ENCODE results near the gene ADGRD1.

The ADGRD1 gene

GRCh38 chr12:130956009-130956408 lies 2.3 kb downstream of the ADGRD1 start:
- H3K27ac ChIP-seq, result no peak overlapping the region
- no peaks in the 10 kb centered on the region for H3K27me3 ChIP-seq
- TF ChIP-seq CTCF (IDR thresholded peaks at IDR 0.05), result no peak
- no peaks in the 10 kb centered on the region for H3K9me3 ChIP-seq
- no peak for DNase-seq
- peaks cover 0 to 15% (median 11%) of the 10 kb centered on the region in 4 donors for H3K4me1 ChIP-seq
- no peaks in the 10 kb centered on the region for H3K36me3 ChIP-seq
- intact Hi-C loops (cut with DNase I; ENCODE audit: low total_unique reads), result no loop called here
- H3K4me3 ChIP-seq, result peak overlapping the region; percentile 45 to 54

- DNase-seq, result no peak
- TF ChIP-seq CTCF (IDR thresholded peaks at IDR 0.05), result no peak
- no peak overlapping the region for H3K27ac ChIP-seq
- peak overlapping the region; percentile 45 to 54 for H3K4me3 ChIP-seq
- peaks cover 0 to 15% (median 11%) of the 10 kb centered on the region in 4 donors for H3K4me1 ChIP-seq
- intact Hi-C loops (cut with DNase I; ENCODE audit: low total_unique reads), result no loop called here
- H3K27me3 ChIP-seq, result no peaks in the 10 kb centered on the region
- H3K36me3 ChIP-seq, result no peaks in the 10 kb centered on the region
- no peaks in the 10 kb centered on the region for H3K9me3 ChIP-seq
These were observed 3.0 kb downstream of the ADGRD1 start for GRCh38 chr12:130956456-130957303.

- Histone ChIP-seq H3K9me3 (no peaks in the 10 kb centered on the region), H3K4me3 (no peak overlapping the region), H3K27me3 (no peaks in the 10 kb centered on the region), H3K27ac (no peak overlapping the region), H3K4me1 (peaks cover 0 to 15% (median 11%) of the 10 kb centered on the region in 4 donors), H3K36me3 (no peaks in the 10 kb centered on the region)
- DNase-seq, result no peak
- TF ChIP-seq CTCF (IDR thresholded peaks at IDR 0.05), result no peak
- intact Hi-C loops (cut with DNase I; ENCODE audit: low total_unique reads), result no loop called here
These were observed 3.6 kb downstream of the ADGRD1 start for GRCh38 chr12:130957304-130957621.

- peaks cover 0 to 9% (median 4%) of the 10 kb centered on the region in 4 donors for H3K4me1 ChIP-seq
- no peak overlapping the region for H3K27ac ChIP-seq
- no peaks in the 10 kb centered on the region for H3K27me3 ChIP-seq
- DNase-seq, result no peak
- TF ChIP-seq CTCF (IDR thresholded peaks at IDR 0.05), result no peak
- H3K4me3 ChIP-seq, result no peak overlapping the region
- intact Hi-C loops (cut with DNase I; ENCODE audit: low total_unique reads), result no loop called here
- H3K36me3 ChIP-seq, result no peaks in the 10 kb centered on the region
- H3K9me3 ChIP-seq, result no peaks in the 10 kb centered on the region
These were observed 4.9 kb downstream of the ADGRD1 start for GRCh38 chr12:130958557-130959140.

GRCh38 chr12:130959632-130960031 lies 5.9 kb downstream of the ADGRD1 start:
- Histone ChIP-seq H3K27ac (no peak overlapping the region), H3K27me3 (no peaks in the 10 kb centered on the region)
- no peak for TF ChIP-seq CTCF (IDR thresholded peaks at IDR 0.05)

More at GRCh38 chr12:130959632-130960031, 5.9 kb downstream of the ADGRD1 start:
- peaks cover 0 to 5% (median 0%) of the 10 kb centered on the region in 4 donors for H3K4me1 ChIP-seq
- H3K36me3 ChIP-seq, result no peaks in the 10 kb centered on the region
- no peaks in the 10 kb centered on the region for H3K9me3 ChIP-seq
- H3K4me3 ChIP-seq, result no peak overlapping the region
- DNase-seq, result no peak
- intact Hi-C loops (cut with DNase I; ENCODE audit: low total_unique reads), result no loop called here

Measured in tibial artery (tissue), 4 donors.